GM18861 (cell line): ENCODE results near the gene ALPP.
"Not testable (repeated sequence)": the region's sequence is repeated elsewhere in the genome, so short reads cannot be mapped to it uniquely, and the experiment has no call there.

Experiments used
- ATAC-seq: cut with Tn5 transposase; IDR thresholded peaks from one replicate; pipeline ENCODE4 v1.9.1; 2021; ENCODE audit not compliant: unreplicated experiment

Gene ALPP

GRCh38 chr2:232400256-232401015, 21.9 kb downstream of the ALPP start:
- ATAC-seq, result no peak

GRCh38 chr2:232402518-232402917, 24.0 kb downstream of the ALPP start:
- ATAC-seq, result no peak

GRCh38 chr2:232405943-232406510, 27.5 kb downstream of the ALPP start:
- no peak for ATAC-seq

- no peak for ATAC-seq
Observed at GRCh38 chr2:232406556-232407310, 28.2 kb downstream of the ALPP start, which contains the start of gene ALPG. ALPG (plus strand) TSS chr2:232406844; CDS start chr2:232406895, 51 bp downstream.

GRCh38 chr2:232407428-232408150, 29.0 kb downstream of the ALPP start:
- not testable (repeated sequence) for ATAC-seq

GRCh38 chr2:232408269-232408668, 29.7 kb downstream of the ALPP start:
- ATAC-seq, result not testable (repeated sequence)

GRCh38 chr2:232409617-232410016, 31.1 kb downstream of the ALPP start:
- ATAC-seq, result not testable (repeated sequence)

- ATAC-seq, result no peak
Observed at GRCh38 chr2:232410238-232410900, 31.8 kb downstream of the ALPP start.

GRCh38 chr2:232411901-232412629, 33.5 kb downstream of the ALPP start:
- no peak for ATAC-seq

- ATAC-seq, result no peak
Observed at GRCh38 chr2:232412986-232413385, 34.4 kb downstream of the ALPP start.

GRCh38 chr2:232415138-232415690, 36.7 kb downstream of the ALPP start:
- no peak for ATAC-seq

- ATAC-seq, result no peak
Observed at GRCh38 chr2:232415736-232416520, 37.4 kb downstream of the ALPP start.

GRCh38 chr2:232416521-232417470, 38.2 kb downstream of the ALPP start:
- no peak for ATAC-seq

GRCh38 chr2:232417489-232417888, 38.9 kb downstream of the ALPP start:
- ATAC-seq, result no peak

GRCh38 chr2:232418056-232418455, 39.5 kb downstream of the ALPP start:
- ATAC-seq, result no peak

- ATAC-seq, result no peak
Observed at GRCh38 chr2:232418466-232419244, 40.1 kb downstream of the ALPP start.
